Skeletal muscle tissue (tissue), 4 donors: Measurements from ENCODE around the gene CYP3A7. TPM values are rescaled to one million over a fixed set of nuclear protein-coding genes. Genes with fewer than 3 reads are reported as not detected.
"Not testable (repeated sequence)": the region's sequence is repeated elsewhere in the genome, so short reads cannot be mapped to it uniquely, and the experiment has no call there.

Source experiments
- H3K27ac ChIP-seq: one replicate; pipeline ENCODE4 v1.7.0; 2013; ENCODE audit warnings: mild to moderate bottlenecking, low read depth, low read length, inconsistent platforms
- H3K27me3 ChIP-seq, 3 donors: one replicate each; pipeline ENCODE4 v1.7.0; 2013; ENCODE audit warnings: low read length in 3 of 3; ENCODE audit not compliant: control insufficient read depth in 3 of 3, insufficient read depth in 3 of 3
- H3K36me3 ChIP-seq, 3 donors: one replicate each; pipeline ENCODE4 v1.7.0; 2013; ENCODE audit warnings: low read length in 3 of 3; ENCODE audit not compliant: control insufficient read depth in 3 of 3, insufficient read depth in 3 of 3
- H3K4me1 ChIP-seq, 3 donors: one replicate each; pipeline ENCODE4 v1.7.0; 2013; ENCODE audit warnings: low read length in 3 of 3, mild to moderate bottlenecking in 3 of 3; ENCODE audit not compliant: control insufficient read depth in 3 of 3, insufficient read depth in 3 of 3
- H3K4me3 ChIP-seq, 3 donors: one replicate each; pipeline ENCODE4 v1.7.0; 2013; ENCODE audit warnings: low read length in 3 of 3
- H3K9ac ChIP-seq, 3 donors: one replicate each; pipeline ENCODE4 v1.7.0; 2013; ENCODE audit warnings: low read length in 3 of 3, mild to moderate bottlenecking in 3 of 3, moderate library complexity in 2 of 3, low read depth in 1 of 3
- H3K9me3 ChIP-seq, 3 donors: one replicate each; pipeline ENCODE4 v1.7.0; 2013; ENCODE audit warnings: low read length in 3 of 3; ENCODE audit not compliant: control insufficient read depth in 3 of 3
- total RNA-seq: library from RNA; depleted of rRNA; stranded (reverse); fragments of >200 nt; gene quantifications from one replicate; pipeline ENCODE4 v1.2.3, GENCODE V29; 2014
- donor health status: Osteomylitis.

The CYP3A7 gene
- 0.52 TPM for total RNA-seq

DNA sequence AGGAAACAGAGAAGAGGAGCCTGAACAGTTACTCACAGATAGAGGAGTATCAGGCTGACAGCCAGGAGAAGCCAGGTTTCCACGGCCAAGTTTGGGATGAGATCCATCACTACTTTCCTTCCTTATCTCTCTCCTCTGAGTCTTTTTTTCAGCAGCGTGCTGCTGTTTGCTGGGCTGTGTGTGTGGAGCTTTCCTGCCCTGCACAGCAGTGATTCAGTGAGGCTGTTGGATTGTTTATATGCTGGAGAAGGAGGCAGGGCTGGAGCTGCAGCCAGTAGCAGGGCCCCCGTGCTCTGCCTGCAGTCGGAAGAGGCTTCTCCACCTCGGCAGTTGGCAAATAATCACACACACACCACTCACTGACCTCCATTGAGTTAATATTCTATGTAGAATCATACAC is at the start of gene CYP3A7:
TSS of gene CYP3A7 (minus strand) at position 210 of the 400 bp plus-strand sequence. CDS start at position 107, 103 bp downstream.
- Histone ChIP-seq H3K4me1 (peaks cover 0 to 10% (median 3%) of the 10 kb centered on the region in 3 donors), H3K36me3 (peaks cover 0 to 5% (median 0%) of the 10 kb centered on the region in 3 donors), H3K9me3 (no peaks in the 10 kb centered on the region), H3K27ac (no peak within 1 kb of the TSS), H3K27me3 (no peaks in the 10 kb centered on the region), H3K4me3 (no peak within 1 kb of the TSS), H3K9ac (no peak within 1 kb of the TSS)

DNA sequence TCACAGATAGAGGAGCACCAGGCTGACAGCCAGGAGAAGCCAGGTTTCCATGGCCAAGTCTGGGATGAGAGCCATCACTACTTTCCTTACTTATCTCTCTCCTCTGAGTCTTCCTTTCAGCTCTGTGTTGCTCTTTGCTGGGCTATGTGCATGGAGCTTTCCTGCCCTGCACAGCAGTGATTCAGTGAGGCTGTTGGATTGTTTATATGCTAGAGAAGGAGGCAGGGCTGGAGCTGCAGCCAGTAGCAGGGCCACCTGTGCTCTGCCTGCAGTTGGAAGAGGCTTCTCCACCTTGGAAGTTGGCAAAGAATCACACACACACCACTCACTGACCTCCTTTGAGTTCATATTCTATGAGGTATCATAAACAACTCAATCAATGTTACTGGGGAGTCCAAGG is 49.0 kb upstream of the CYP3A7 start, which contains the start of gene CYP3A4:
TSS of gene CYP3A4 (minus strand) at position 178 of the 400 bp plus-strand sequence. CDS start at position 75, 103 bp downstream.
- Histone ChIP-seq H3K27ac (no peak within 1 kb of the TSS), H3K36me3 (no peaks in the 10 kb centered on the region), H3K4me1 (peaks cover 5 to 19% (median 11%) of the 10 kb centered on the region in 3 donors), H3K9me3 (no peaks in the 10 kb centered on the region), H3K4me3 (no peak within 1 kb of the TSS), H3K9ac (no peak within 1 kb of the TSS), H3K27me3 (no peaks in the 10 kb centered on the region)

DNA sequence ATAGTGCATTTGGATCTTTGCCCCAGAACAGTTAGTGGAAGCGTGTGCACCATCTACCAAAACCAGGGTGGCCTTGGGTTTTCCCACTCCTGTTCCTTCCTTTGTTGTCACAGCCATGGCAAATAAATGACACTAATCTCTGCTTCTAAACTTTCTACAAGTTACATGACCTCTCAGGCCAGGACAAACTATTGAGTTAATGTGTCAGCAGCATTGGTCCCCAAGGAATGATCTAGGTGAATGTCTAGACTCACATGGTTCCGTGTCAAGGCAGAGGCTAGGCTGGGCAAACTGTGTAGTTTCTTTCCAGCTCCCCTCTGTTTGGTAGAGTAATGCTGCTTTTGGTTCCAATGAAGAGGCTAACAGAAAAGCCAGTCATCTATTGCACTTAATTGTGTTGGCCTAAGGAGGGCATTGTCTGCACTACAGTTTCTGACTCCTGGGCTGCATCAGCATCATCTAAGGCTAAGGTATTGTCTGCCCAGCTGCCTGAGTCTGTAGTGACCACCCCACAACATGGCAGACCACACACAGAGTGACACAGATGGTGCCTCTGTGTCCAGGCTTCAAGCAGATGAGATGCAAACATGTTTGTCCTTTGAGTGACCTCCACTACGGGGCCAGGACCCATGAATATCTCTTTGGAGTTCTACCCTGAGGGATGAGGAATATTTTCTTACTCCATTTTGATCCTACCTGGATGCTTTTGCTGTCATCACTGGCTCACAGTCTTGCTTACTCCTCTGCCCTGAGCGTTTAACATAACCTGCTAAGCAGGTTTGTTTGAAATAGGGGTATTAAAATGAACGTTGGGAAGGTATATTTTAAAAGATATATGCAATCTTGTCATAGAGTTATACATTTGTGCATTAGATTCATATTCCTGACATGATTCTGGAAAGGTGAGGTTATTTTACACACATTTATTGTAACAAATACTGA is 47.3 kb upstream of the CYP3A7 start:
- Histone ChIP-seq H3K27ac (no peak overlapping the region), H3K4me3 (no peak overlapping the region), H3K9ac (no peak overlapping the region), H3K36me3 (no peaks in the 10 kb centered on the region), H3K9me3 (no peaks in the 10 kb centered on the region), H3K4me1 (peaks cover 0 to 11% (median 9%) of the 10 kb centered on the region in 3 donors), H3K27me3 (no peaks in the 10 kb centered on the region)

DNA sequence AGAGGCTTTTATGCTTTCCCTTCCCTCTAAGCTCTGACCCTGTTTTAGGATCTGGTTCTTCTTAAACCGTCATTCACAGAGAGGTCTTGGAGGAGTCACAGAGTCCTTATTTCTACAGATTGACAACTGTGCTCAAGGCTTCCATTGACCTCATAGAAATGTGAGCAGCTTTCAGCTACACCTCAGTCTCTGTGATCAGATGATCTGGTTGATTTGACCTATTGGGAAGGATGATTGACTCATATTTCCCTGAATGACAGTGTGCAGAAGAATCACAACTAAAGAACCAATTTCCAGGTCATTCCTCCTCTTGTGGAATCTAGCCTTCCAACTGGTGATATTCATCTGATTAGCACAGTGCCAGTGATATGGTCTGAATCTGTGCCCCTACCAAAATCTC is 45.6 kb upstream of the CYP3A7 start:
- Histone ChIP-seq H3K27ac (no peak overlapping the region), H3K36me3 (no peaks in the 10 kb centered on the region), H3K9me3 (no peaks in the 10 kb centered on the region), H3K4me3 (no peak overlapping the region), H3K27me3 (no peaks in the 10 kb centered on the region), H3K4me1 (peaks cover 0 to 11% (median 9%) of the 10 kb centered on the region in 3 donors), H3K9ac (no peak overlapping the region)

DNA sequence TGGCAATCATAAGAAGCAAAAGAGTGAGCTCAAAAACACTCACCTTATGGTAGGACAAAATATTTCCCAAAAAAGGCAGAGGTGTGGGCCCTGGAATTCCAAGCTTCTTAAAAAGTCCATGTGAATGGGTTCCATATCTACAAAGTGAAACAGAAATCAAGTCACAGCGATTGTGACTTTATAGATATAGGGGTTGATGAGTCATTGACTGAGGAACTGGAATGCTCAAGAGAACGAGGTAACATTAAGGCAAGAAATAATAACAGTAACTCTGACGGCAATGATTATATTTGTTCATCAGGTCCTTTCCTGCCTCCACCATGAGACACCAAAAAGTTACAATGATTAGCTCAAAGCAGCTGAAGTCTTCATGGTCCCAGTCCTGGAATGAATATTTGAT is 45.0 kb upstream of the CYP3A7 start:
- H3K27me3 ChIP-seq = no peaks in the 10 kb centered on the region
- no peak overlapping the region for H3K27ac ChIP-seq
- H3K4me3 ChIP-seq = no peak overlapping the region
- no peak overlapping the region for H3K9ac ChIP-seq
- H3K9me3 ChIP-seq = no peaks in the 10 kb centered on the region
- H3K36me3 ChIP-seq = no peaks in the 10 kb centered on the region
- peaks cover 0 to 9% (median 8%) of the 10 kb centered on the region in 3 donors for H3K4me1 ChIP-seq

DNA sequence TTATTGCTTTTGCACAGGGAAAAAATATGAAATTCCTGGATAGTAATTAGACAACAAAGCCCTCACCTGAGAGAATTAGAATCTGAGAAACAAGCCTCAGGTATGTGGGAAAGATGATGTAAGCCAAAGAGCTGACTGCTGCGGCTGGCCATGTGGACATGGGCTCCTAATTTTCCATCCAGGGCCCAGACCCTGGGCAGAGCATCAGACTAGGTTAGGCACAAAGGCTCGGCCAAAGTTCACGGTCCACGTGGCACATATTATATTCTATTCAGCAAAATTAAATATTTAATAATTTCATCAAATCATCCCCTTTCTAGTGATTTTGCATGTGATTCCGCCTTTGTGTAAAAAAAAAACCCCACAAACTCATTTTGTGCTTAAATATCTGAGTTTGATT is 43.9 kb upstream of the CYP3A7 start:
- Histone ChIP-seq H3K36me3 (no peaks in the 10 kb centered on the region), H3K4me3 (no peak overlapping the region), H3K27me3 (no peaks in the 10 kb centered on the region), H3K9me3 (no peaks in the 10 kb centered on the region), H3K27ac (no peak overlapping the region), H3K4me1 (no peaks in the 10 kb centered on the region), H3K9ac (no peak overlapping the region)

DNA sequence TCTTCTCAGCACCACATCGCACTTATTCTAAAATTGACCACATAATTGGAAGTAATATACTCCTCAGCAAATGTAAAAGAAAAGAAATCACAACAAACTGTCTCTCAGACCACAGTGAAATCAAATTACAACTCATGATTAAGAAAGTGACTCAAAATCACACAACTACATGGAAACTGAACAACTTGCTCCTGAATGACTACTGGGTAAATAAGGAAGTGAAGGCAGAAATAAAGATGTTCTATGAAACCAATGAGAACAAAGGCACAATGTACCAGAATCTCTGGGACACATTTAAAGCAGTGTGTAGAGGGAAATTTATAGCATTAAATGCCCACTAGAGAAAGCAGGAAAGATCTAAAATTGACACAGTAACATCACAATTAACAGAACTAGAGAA is 38.4 kb upstream of the CYP3A7 start:
- not testable (repeated sequence) for H3K27me3 ChIP-seq, H3K9me3 ChIP-seq, H3K27ac ChIP-seq, H3K4me1 ChIP-seq, H3K36me3 ChIP-seq, H3K9ac ChIP-seq, H3K4me3 ChIP-seq

DNA sequence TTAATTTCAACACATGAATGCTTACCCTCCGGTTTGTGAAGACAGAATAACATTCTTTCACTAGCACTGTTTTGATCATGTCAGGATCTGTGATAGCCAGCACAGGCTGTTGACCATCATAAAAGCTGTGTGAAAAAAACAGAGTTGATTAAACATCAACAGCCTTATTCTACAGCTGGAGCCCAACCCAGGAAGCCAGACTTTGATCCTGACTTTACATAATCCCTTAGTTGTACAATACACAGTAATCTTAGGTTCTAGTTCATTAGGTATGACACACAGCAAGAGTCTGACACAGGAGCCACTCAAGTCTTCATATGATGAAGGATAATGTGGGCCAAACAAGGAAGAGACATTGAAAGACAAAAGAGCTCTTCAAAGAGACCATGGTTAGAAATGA is 37.6 kb upstream of the CYP3A7 start:
- Histone ChIP-seq H3K27ac (no peak overlapping the region), H3K9ac (no peak overlapping the region), H3K36me3 (no peaks in the 10 kb centered on the region), H3K4me1 (no peaks in the 10 kb centered on the region), H3K4me3 (no peak overlapping the region), H3K27me3 (no peaks in the 10 kb centered on the region), H3K9me3 (no peaks in the 10 kb centered on the region)

DNA sequence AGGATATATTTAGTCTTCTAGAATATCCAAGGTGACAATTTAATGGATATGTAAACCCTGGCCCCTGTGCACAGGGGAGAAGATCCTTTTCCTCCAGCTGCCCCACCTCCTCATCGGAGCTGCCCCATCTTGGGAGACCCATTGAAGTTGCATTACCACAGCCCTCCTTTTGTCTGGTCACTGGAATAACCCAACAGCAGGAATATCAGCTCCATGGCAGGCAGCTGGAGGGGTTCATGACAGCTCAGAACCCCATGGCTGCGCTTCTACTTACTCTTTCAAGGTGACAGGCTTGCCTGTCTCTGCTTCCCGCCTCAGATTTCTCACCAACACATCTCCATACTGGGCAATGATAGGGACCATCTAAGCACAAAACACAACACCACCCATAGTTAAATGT is 34.5 kb upstream of the CYP3A7 start:
- not testable (repeated sequence) for H3K27ac ChIP-seq

DNA sequence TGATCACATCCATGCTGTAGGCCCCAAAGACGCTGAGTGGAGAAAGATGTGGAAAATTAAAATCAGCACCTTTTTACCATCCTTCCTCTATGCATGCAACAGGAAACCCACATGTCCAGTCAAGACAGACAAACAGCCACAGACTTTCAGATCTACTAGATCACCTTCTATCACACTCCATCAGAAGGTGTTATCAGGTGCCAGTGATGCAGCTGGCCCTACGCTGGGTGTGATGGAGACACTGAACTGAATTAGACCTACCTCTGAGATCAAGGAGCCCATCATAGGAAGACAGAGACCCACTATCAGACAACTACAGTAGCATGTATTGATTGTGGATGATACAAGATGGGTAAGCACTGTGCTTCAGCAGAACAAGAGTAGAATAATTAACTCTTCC is 33.5 kb upstream of the CYP3A7 start:
- no peaks in the 10 kb centered on the region for H3K36me3 ChIP-seq
- H3K27ac ChIP-seq = no peak overlapping the region
- H3K4me1 ChIP-seq = peaks cover under 1 to 4% (median under 1%) of the 10 kb centered on the region in 3 donors
- H3K4me3 ChIP-seq = no peak overlapping the region
- no peak overlapping the region for H3K9ac ChIP-seq
- no peaks in the 10 kb centered on the region for H3K27me3 ChIP-seq
- no peaks in the 10 kb centered on the region for H3K9me3 ChIP-seq

More for the DNA sequence above, 34.5 kb upstream of the CYP3A7 start:
- not testable (repeated sequence) for H3K27me3 ChIP-seq, H3K9me3 ChIP-seq, H3K4me1 ChIP-seq, H3K36me3 ChIP-seq, H3K4me3 ChIP-seq, H3K9ac ChIP-seq
